ENCODE data around the gene RGSL1. TPM values are rescaled to one million over a fixed set of nuclear protein-coding genes. Genes with fewer than 3 reads are reported as not detected.

The RGSL1 gene
- total RNA-seq, 2 donors from 2014 or later: not detected

DNA sequence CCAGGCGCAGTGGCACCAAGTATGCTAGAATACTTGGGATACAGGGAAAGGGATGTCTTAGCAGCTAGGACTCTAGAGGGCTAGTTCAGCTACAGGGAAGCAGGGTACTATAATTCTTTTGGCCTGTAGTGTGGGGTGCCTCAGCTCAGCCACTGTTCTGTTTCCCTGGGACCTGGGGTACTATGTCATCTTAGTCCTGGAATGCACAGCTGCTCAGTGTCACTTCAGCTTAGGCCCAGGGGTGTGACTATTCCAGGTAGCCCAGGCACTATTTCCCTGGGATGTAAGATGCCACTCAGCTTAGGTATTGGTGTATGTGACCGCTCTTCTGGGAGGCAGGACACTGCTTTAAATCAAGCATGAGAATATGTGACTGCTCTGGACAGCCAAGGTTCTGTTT, 34.1 kb downstream of the RGSL1 start:
- TF ChIP-seq, protein P1, sequence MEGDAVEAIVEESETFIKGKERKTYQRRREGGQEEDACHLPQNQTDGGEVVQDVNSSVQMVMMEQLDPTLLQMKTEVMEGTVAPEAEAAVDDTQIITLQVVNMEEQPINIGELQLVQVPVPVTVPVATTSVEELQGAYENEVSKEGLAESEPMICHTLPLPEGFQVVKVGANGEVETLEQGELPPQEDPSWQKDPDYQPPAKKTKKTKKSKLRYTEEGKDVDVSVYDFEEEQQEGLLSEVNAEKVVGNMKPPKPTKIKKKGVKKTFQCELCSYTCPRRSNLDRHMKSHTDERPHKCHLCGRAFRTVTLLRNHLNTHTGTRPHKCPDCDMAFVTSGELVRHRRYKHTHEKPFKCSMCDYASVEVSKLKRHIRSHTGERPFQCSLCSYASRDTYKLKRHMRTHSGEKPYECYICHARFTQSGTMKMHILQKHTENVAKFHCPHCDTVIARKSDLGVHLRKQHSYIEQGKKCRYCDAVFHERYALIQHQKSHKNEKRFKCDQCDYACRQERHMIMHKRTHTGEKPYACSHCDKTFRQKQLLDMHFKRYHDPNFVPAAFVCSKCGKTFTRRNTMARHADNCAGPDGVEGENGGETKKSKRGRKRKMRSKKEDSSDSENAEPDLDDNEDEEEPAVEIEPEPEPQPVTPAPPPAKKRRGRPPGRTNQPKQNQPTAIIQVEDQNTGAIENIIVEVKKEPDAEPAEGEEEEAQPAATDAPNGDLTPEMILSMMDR (conservative IDR thresholded peaks at IDR 0.05): no peak
- peaks cover 3% of the 10 kb centered on the region for H3K4me1 Mint-ChIP-seq
- H3K27ac Mint-ChIP-seq: no peak overlapping the region
- Histone ChIP-seq H3K4me1 (ENCODE audit: control insufficient read depth, insufficient read depth, low read length) (no peaks in the 10 kb centered on the region), H3K4me3 (ENCODE audit: low read length) (no peak overlapping the region), H3K9ac (ENCODE audit: extremely low read depth, low read length, poor library complexity, severe bottlenecking) (no peak overlapping the region), H3K27ac (ENCODE audit: low read depth, low read length) (no peak overlapping the region), H3K9me3 (ENCODE audit: control insufficient read depth, low read length) (peaks cover 3% of the 10 kb centered on the region), H3K27me3 (ENCODE audit: control insufficient read depth, insufficient read depth, low read length, poor library complexity, severe bottlenecking) (no peaks in the 10 kb centered on the region), H3K36me3 (ENCODE audit: control insufficient read depth, insufficient read depth, low read length) (no peaks in the 10 kb centered on the region)
- H3K4me3 Mint-ChIP-seq: no peak overlapping the region
- DNase-seq: no peak
- H3K9me3 Mint-ChIP-seq: peaks cover 3% of the 10 kb centered on the region
- H3K36me3 Mint-ChIP-seq (ENCODE audit: low read depth): no peaks in the 10 kb centered on the region
- H3K27me3 Mint-ChIP-seq (ENCODE audit: insufficient read depth): peaks cover 6% of the 10 kb centered on the region
- WGBS, 2 experiments (ENCODE audit: insufficient coverage in 1 of 2, insufficient read length in 1 of 2): 90 to 100% methylated on average over 1 to 2 of the region's 2 CpGs

- TF ChIP-seq, protein P1 (conservative IDR thresholded peaks at IDR 0.05): peak; percentile 79
- H3K4me1 Mint-ChIP-seq: peaks cover 3% of the 10 kb centered on the region
- H3K9me3 Mint-ChIP-seq: peaks cover 3% of the 10 kb centered on the region
- Histone ChIP-seq H3K36me3 (ENCODE audit: control insufficient read depth, insufficient read depth, low read length) (no peaks in the 10 kb centered on the region), H3K27me3 (ENCODE audit: control insufficient read depth, insufficient read depth, low read length, poor library complexity, severe bottlenecking) (no peaks in the 10 kb centered on the region), H3K9me3 (ENCODE audit: control insufficient read depth, low read length) (no peaks in the 10 kb centered on the region), H3K4me1 (ENCODE audit: control insufficient read depth, insufficient read depth, low read length) (no peaks in the 10 kb centered on the region), H3K9ac (ENCODE audit: extremely low read depth, low read length, poor library complexity, severe bottlenecking) (no peak overlapping the region), H3K4me3 (ENCODE audit: low read length) (no peak overlapping the region), H3K27ac (ENCODE audit: low read depth, low read length) (no peak overlapping the region)
- DNase-seq: peak; percentile 82
- no peaks in the 10 kb centered on the region for H3K36me3 Mint-ChIP-seq (ENCODE audit: low read depth)
- no peak overlapping the region for H3K27ac Mint-ChIP-seq
- H3K27me3 Mint-ChIP-seq (ENCODE audit: insufficient read depth): peaks cover 6% of the 10 kb centered on the region
- WGBS, 2 experiments (ENCODE audit: insufficient coverage in 1 of 2, insufficient read length in 1 of 2): 77 to 92% methylated on average over 2 to 5 of the region's 5 CpGs
- no peak overlapping the region for H3K4me3 Mint-ChIP-seq
Measured at GRCh38 chr1:182484531-182485257, 34.7 kb downstream of the RGSL1 start.

GRCh38 chr1:182485861-182486260, 35.9 kb downstream of the RGSL1 start:
- H3K27me3 Mint-ChIP-seq (ENCODE audit: insufficient read depth): peaks cover 6% of the 10 kb centered on the region
- H3K27ac ChIP-seq (ENCODE audit: low read depth, low read length): no peak overlapping the region
- WGBS, 2 experiments (ENCODE audit: insufficient coverage in 1 of 2, insufficient read length in 1 of 2): 98% methylated on average over 2 of the region's 3 CpGs; no CpG with 5 or more reads in 1 of the 2 experiments

More at GRCh38 chr1:182485861-182486260, 35.9 kb downstream of the RGSL1 start:
- no peak overlapping the region for H3K4me3 Mint-ChIP-seq
- H3K36me3 Mint-ChIP-seq (ENCODE audit: low read depth): no peaks in the 10 kb centered on the region
- Histone ChIP-seq H3K27me3 (ENCODE audit: control insufficient read depth, insufficient read depth, low read length, poor library complexity, severe bottlenecking) (no peaks in the 10 kb centered on the region), H3K36me3 (ENCODE audit: control insufficient read depth, insufficient read depth, low read length) (no peaks in the 10 kb centered on the region), H3K4me1 (ENCODE audit: control insufficient read depth, insufficient read depth, low read length) (peaks cover 3% of the 10 kb centered on the region), H3K9me3 (ENCODE audit: control insufficient read depth, low read length) (no peaks in the 10 kb centered on the region), H3K4me3 (ENCODE audit: low read length) (no peak overlapping the region), H3K9ac (ENCODE audit: extremely low read depth, low read length, poor library complexity, severe bottlenecking) (no peak overlapping the region)
- H3K9me3 Mint-ChIP-seq: no peaks in the 10 kb centered on the region
- no peak overlapping the region for H3K27ac Mint-ChIP-seq
- H3K4me1 Mint-ChIP-seq: peaks cover 3% of the 10 kb centered on the region
- TF ChIP-seq, protein P1 (conservative IDR thresholded peaks at IDR 0.05): no peak
- DNase-seq: no peak
